ENCODE data around the gene GPR101.
A peak's percentile ranks its signal among the peaks of the same experiment; 100 is the strongest.

The GPR101 gene

GRCh38 chrX:137033774-137034507, at the start of gene GPR101:
GPR101 (minus strand) TSS chrX:137033995; CDS start chrX:137031674, 2,321 bp downstream.
- peak within 1 kb of the TSS; percentile 71 for H3K4me3 Mint-ChIP-seq
- H3K4me1 Mint-ChIP-seq: peaks cover 11% of the 10 kb centered on the region
- H3K36me3 Mint-ChIP-seq: no peaks in the 10 kb centered on the region
- H3K9me3 Mint-ChIP-seq: no peaks in the 10 kb centered on the region
- no peak within 1 kb of the TSS for H3K27ac Mint-ChIP-seq
- peaks cover 23% of the 10 kb centered on the region for H3K27me3 Mint-ChIP-seq

DNA sequence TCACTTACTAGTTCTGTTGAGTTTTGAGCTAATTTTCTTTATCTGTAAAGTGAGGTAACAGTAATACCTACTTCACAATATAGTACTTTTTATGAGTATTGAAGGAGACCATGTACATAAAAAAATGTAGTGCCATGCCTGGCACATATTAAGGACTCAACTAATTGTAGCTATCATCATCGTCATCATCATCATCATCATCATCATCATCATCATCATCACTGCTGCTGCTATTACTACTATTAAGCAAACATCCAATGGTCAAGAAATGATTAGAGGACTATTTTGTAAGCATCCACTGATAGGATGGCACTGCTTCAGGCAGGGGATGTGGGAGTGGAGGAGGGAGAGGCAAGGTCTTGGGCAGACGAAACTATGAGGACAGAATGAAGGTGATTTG, 47.4 kb upstream of the GPR101 start:
- H3K27me3 Mint-ChIP-seq: peaks cover 5% of the 10 kb centered on the region
- H3K9me3 Mint-ChIP-seq: no peaks in the 10 kb centered on the region
- peak overlapping the region; percentile 43 for H3K27ac Mint-ChIP-seq
- no peaks in the 10 kb centered on the region for H3K36me3 Mint-ChIP-seq
- no peak overlapping the region for H3K4me3 Mint-ChIP-seq
- H3K4me1 Mint-ChIP-seq: no peaks in the 10 kb centered on the region

GRCh38 chrX:137072396-137072795, 38.6 kb upstream of the GPR101 start:
- H3K36me3 Mint-ChIP-seq: no peaks in the 10 kb centered on the region
- no peaks in the 10 kb centered on the region for H3K4me1 Mint-ChIP-seq
- H3K27me3 Mint-ChIP-seq: no peaks in the 10 kb centered on the region
- H3K9me3 Mint-ChIP-seq: no peaks in the 10 kb centered on the region
- no peak overlapping the region for H3K4me3 Mint-ChIP-seq
- no peak overlapping the region for H3K27ac Mint-ChIP-seq

- Mint-ChIP-seq H3K9me3 (no peaks in the 10 kb centered on the region), H3K27me3 (no peaks in the 10 kb centered on the region), H3K4me1 (no peaks in the 10 kb centered on the region), H3K27ac (no peak overlapping the region), H3K4me3 (no peak overlapping the region), H3K36me3 (no peaks in the 10 kb centered on the region)
These were observed 37.8 kb upstream of the GPR101 start for GRCh38 chrX:137071596-137071995.

DNA sequence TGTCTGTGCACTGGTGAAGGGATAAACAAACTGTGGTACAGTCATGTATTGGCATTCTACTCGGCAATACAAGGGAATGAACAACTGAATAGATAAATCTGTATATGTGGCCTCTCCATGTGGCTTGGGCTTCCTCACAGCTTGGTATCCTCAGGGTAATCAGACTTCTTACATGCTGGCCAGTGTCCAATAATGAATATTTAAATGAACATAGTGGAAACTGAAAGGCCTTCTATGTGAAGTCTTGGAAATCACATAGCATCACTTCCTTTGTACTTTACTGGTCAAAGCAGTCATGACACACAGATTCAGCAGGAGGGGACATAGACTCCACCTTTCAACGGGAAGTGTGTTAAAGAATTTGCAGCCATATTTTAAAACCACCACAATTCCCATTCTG, 33.4 kb upstream of the GPR101 start:
- Mint-ChIP-seq H3K27me3 (no peaks in the 10 kb centered on the region), H3K4me1 (no peaks in the 10 kb centered on the region), H3K36me3 (no peaks in the 10 kb centered on the region), H3K27ac (no peak overlapping the region), H3K9me3 (no peaks in the 10 kb centered on the region), H3K4me3 (no peak overlapping the region)

DNA sequence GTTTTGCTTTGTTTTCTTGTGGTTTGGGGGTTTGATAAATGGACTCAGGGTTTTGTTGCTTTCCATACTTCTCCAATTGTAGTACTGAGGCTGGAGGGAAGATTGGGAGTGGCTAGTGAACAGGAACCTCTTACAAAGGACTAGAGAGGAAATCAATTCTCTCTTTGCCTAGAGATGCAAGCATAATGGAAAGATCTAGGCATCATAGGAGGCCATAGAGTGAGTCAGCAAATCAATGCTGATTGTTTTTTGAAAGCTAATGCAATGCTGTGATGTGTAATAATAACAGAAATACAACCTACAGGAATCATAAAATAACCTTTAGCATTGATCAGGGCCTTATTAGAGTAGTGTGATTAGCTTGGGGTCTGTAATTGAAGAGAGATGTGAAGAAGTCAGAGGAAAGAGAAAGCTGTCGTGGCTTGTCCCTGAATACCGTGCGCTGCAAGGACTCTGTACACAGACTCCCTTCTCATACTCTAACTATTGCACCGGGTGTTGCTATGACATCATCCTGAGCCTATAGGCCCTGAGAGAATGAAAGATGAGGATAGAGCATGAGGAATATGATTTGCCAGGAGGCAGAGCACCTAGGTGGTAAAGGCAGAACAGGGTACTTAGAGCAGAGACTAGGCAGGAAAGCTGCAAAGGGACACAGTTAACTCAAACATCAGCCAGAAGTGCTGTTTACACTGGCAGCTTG, 29.3 kb upstream of the GPR101 start:
- H3K27ac Mint-ChIP-seq: no peak overlapping the region
- no peaks in the 10 kb centered on the region for H3K36me3 Mint-ChIP-seq
- no peaks in the 10 kb centered on the region for H3K9me3 Mint-ChIP-seq
- no peaks in the 10 kb centered on the region for H3K27me3 Mint-ChIP-seq
- no peaks in the 10 kb centered on the region for H3K4me1 Mint-ChIP-seq
- no peak overlapping the region for H3K4me3 Mint-ChIP-seq

GRCh38 chrX:137058339-137059127, 24.7 kb upstream of the GPR101 start:
- H3K27me3 Mint-ChIP-seq: peaks cover 5% of the 10 kb centered on the region

GRCh38 chrX:137052643-137053235, 18.9 kb upstream of the GPR101 start:
- Mint-ChIP-seq H3K36me3 (no peaks in the 10 kb centered on the region), H3K27me3 (peaks cover 5% of the 10 kb centered on the region), H3K9me3 (no peaks in the 10 kb centered on the region), H3K4me3 (peak overlapping the region; percentile 91), H3K4me1 (no peaks in the 10 kb centered on the region), H3K27ac (no peak overlapping the region)

More at GRCh38 chrX:137058339-137059127, 24.7 kb upstream of the GPR101 start:
- Mint-ChIP-seq H3K27ac (no peak overlapping the region), H3K4me3 (no peak overlapping the region), H3K36me3 (no peaks in the 10 kb centered on the region), H3K4me1 (no peaks in the 10 kb centered on the region), H3K9me3 (no peaks in the 10 kb centered on the region)

- Mint-ChIP-seq H3K27me3 (peaks cover 5% of the 10 kb centered on the region), H3K36me3 (no peaks in the 10 kb centered on the region), H3K27ac (no peak overlapping the region), H3K9me3 (no peaks in the 10 kb centered on the region), H3K4me3 (peak overlapping the region; percentile 91), H3K4me1 (no peaks in the 10 kb centered on the region)
These were observed 18.3 kb upstream of the GPR101 start for GRCh38 chrX:137051978-137052642.

- H3K36me3 Mint-ChIP-seq: no peaks in the 10 kb centered on the region
- H3K9me3 Mint-ChIP-seq: no peaks in the 10 kb centered on the region
- H3K4me1 Mint-ChIP-seq: no peaks in the 10 kb centered on the region
These were observed 11.1 kb upstream of the GPR101 start for GRCh38 chrX:137044893-137045292.

DNA sequence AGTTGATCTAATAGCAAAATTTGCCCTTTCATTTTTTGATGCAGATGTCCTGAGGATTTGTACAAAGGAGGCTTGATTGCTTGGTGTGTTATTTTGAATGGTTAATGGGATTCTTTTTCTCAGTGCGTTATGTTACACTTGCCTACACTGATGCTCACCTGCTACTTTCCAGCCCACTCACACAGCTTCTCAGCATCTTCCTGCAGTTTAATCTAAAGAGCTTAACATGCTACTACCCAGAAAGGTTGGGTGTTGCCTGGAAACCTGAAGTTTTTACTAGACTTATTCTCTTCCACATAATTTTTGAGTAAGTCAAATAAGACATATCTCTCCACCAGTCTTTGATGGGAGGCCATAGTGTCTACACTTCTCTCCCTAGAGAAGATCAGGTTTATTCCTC, 9.9 kb upstream of the GPR101 start:
- no peaks in the 10 kb centered on the region for H3K36me3 Mint-ChIP-seq
- no peaks in the 10 kb centered on the region for H3K9me3 Mint-ChIP-seq
- no peak overlapping the region for H3K4me3 Mint-ChIP-seq
- peaks cover 2% of the 10 kb centered on the region for H3K27me3 Mint-ChIP-seq
- no peak overlapping the region for H3K27ac Mint-ChIP-seq
- H3K4me1 Mint-ChIP-seq: no peaks in the 10 kb centered on the region

More at GRCh38 chrX:137044893-137045292, 11.1 kb upstream of the GPR101 start:
- H3K27ac Mint-ChIP-seq: no peak overlapping the region
- H3K27me3 Mint-ChIP-seq: peaks cover 2% of the 10 kb centered on the region
- no peak overlapping the region for H3K4me3 Mint-ChIP-seq

- Mint-ChIP-seq H3K4me1 (no peaks in the 10 kb centered on the region), H3K36me3 (no peaks in the 10 kb centered on the region), H3K27me3 (peaks cover 2% of the 10 kb centered on the region), H3K4me3 (no peak overlapping the region), H3K9me3 (no peaks in the 10 kb centered on the region), H3K27ac (peak overlapping the region; percentile 2)
These were observed 7.5 kb upstream of the GPR101 start for GRCh38 chrX:137041329-137041728.

DNA sequence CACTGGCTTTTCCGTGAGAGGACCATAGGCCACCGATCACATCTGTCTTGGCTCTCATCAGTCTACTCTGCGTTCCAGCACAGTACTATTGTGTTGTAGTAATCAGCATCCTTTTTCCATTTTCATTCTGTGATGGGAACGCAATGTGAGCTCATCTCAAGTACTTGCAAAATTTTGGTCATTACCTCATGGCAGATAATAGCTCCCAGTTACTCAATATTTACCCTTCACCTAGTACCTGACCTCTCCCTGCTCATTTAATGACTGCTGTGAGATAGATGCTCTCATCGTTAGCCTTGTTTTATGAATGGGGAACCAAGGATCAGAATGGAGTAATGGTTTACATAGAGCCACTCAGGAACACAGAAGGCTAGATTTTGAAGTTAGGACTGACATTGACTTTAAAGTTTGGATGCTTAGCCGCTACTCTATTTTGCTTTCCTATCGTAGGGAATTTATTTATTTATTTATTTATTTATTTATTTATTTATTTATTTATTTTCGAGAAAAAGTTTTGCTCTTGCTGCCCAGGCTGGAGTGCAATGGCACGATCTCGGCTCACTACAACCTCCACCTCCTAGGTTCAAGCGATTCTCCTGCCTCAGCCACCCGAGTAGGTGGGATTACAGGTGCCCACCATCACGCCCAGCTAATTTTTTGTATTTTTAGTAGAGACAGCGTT, 6.5 kb upstream of the GPR101 start:
- no peaks in the 10 kb centered on the region for H3K36me3 Mint-ChIP-seq
- no peak overlapping the region for H3K27ac Mint-ChIP-seq
- H3K27me3 Mint-ChIP-seq: peaks cover 4% of the 10 kb centered on the region
- no peak overlapping the region for H3K4me3 Mint-ChIP-seq
- no peaks in the 10 kb centered on the region for H3K9me3 Mint-ChIP-seq
- no peaks in the 10 kb centered on the region for H3K4me1 Mint-ChIP-seq

GRCh38 chrX:137034508-137034872, 695 bp upstream of the GPR101 start:
- H3K36me3 Mint-ChIP-seq: no peaks in the 10 kb centered on the region
- H3K27me3 Mint-ChIP-seq: peaks cover 23% of the 10 kb centered on the region
- peaks cover 11% of the 10 kb centered on the region for H3K4me1 Mint-ChIP-seq
- H3K4me3 Mint-ChIP-seq: peak overlapping the region; percentile 71
- H3K27ac Mint-ChIP-seq: no peak overlapping the region
- H3K9me3 Mint-ChIP-seq: no peaks in the 10 kb centered on the region

Measured in activated naive CD4-positive, alpha-beta T cell treated with anti-CD3 and anti-CD28 coated beads, Interleukin-2, amount 50 U/mL, for 24 hours (primary cell).